Fibroblast of villous mesenchyme (primary cell): ENCODE results near the gene TP53. TPM values are rescaled to one million over a fixed set of nuclear protein-coding genes. Genes with fewer than 3 reads are reported as not detected.

Source experiments
- DNase-seq: peaks from one replicate; pipeline ENCODE4 v3.0.0-alpha.2; 2010; ENCODE audit warnings: low read depth
- H3K4me3 ChIP-seq: 2 replicates; pipeline ENCODE4 v1.5.1; 2011; ENCODE audit warnings: low read depth, mild to moderate bottlenecking, low read length
- total RNA-seq: library from RNA; depleted of rRNA; stranded (reverse); fragments of >200 nt; gene quantifications from 2 replicates; pipeline ENCODE4 v1.2.3, GENCODE V29; 2012
- TF ChIP-seq, protein P1 (sequence below): IDR thresholded peaks from 2 replicates; pipeline ENCODE4 v1.5.1; 2012; ENCODE audit warnings: low read depth, mild to moderate bottlenecking, low read length; ENCODE audit not compliant: insufficient read depth

Gene TP53
- total RNA-seq, 1 donor = 79.5 TPM

DNA sequence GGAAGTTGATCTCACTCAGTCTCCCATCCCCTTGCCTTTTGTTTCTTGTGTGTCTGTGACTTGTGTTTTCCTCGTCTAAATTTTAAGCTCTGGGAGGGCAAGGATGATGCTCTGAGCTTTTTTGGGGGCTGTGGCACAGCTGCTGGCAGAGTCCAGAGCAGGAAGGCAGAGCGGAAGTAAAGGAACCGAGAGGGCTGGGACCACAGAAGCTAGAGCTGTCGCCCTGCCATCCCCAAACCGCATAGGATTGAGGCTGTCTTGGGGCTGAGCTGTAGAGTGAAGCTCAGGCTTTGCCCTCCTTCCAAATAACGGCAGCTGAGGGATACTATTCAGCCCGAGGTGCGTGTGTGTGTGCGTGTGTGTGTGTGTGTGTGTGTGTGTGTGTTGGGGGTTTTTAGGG, 26.5 kb upstream of the TP53 start:
- DNase-seq = no peak
- TF ChIP-seq, protein P1, sequence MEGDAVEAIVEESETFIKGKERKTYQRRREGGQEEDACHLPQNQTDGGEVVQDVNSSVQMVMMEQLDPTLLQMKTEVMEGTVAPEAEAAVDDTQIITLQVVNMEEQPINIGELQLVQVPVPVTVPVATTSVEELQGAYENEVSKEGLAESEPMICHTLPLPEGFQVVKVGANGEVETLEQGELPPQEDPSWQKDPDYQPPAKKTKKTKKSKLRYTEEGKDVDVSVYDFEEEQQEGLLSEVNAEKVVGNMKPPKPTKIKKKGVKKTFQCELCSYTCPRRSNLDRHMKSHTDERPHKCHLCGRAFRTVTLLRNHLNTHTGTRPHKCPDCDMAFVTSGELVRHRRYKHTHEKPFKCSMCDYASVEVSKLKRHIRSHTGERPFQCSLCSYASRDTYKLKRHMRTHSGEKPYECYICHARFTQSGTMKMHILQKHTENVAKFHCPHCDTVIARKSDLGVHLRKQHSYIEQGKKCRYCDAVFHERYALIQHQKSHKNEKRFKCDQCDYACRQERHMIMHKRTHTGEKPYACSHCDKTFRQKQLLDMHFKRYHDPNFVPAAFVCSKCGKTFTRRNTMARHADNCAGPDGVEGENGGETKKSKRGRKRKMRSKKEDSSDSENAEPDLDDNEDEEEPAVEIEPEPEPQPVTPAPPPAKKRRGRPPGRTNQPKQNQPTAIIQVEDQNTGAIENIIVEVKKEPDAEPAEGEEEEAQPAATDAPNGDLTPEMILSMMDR = no peak
- H3K4me3 ChIP-seq = no peak overlapping the region

DNA sequence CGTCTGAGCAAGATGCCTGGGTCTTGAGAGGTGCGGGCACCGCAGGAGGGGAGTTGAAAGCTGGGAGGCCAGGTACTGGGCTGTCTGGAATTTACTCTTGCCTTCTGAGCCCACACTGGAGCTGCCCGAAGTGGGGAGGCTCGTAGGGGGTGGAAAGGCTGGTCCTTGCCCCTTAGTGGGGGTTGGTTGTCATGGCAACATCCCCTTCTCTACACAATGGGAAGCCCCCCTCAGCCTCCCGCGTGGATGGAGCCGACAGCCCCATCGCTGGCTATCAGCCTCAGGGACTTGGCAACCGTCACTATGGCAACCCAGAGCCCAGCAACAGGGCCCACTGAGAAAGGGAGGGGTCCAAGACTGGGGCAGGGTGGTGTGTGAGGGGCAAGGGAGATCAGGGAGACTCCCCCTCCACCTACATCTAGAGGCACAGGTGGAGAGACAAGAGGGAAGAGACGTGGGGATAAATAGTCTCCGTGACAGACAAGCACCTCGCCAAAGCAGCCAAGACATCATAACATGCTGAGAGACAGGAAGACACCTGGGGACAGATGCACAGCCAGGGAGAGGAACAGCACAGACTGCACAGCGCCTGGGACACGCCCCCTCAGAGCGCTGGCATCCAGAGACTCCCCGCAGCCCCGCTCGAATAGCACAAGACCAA, 25.0 kb upstream of the TP53 start:
- DNase-seq = no peak
- H3K4me3 ChIP-seq = no peak overlapping the region

DNA sequence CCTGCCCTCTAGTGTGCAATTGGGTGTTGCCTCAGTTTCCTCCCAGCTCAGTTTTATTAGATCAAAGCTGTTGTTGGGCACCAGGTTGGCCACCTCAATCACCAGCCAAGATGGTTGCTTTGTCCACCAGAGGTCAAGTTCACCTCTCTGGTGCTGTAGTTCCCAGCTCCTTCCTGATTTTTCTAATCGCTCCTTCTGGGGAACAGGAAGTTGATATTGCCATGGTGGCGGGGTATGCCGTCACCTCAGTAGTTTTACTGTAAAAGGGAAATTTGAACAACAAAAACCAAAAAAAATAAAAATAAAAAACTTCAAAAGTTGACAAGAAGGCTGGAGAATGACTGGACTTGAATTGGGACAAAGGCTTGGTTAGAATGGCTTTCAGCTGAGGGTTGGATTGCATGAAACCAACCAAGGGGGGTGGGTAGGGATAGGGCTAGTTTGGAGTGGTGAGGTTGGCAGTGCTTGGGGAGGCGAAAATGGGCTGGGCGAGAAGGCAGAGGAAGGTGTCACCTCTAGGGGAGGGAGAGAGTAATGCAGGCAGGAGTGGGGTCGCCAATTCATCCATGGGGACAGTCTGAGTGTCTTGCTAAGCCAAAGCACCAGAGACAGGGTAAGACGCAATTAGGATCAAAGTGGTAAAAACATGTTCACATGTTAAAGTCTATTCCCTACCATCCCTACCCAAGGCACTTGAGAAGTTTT, 23.9 kb upstream of the TP53 start:
- TF ChIP-seq, protein P1 = no peak
- no peak overlapping the region for H3K4me3 ChIP-seq
- no peak for DNase-seq

More for the DNA sequence above, 25.0 kb upstream of the TP53 start:
- TF ChIP-seq, protein P1 = no peak

DNA sequence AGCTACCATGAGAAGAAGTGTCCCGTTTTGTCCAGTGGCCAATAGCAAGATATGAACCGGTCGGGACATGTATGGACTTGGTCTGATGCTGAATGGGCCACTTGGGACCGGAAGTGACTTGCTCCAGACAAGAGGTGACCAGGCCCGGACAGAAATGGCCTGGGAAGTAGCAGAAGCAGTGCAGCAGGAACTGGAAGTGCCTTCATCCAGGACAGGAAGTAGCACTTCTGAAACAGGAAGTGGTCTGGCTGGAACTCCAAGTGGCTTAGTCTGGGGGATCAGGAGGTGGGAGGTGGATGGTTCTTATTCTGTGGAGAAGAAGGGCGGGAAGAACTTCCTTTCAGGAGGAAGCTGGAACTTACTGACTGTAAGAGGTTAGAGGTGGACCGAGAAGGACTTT, 23.0 kb upstream of the TP53 start:
- H3K4me3 ChIP-seq = no peak overlapping the region
- TF ChIP-seq, protein P1 = no peak
- no peak for DNase-seq

DNA sequence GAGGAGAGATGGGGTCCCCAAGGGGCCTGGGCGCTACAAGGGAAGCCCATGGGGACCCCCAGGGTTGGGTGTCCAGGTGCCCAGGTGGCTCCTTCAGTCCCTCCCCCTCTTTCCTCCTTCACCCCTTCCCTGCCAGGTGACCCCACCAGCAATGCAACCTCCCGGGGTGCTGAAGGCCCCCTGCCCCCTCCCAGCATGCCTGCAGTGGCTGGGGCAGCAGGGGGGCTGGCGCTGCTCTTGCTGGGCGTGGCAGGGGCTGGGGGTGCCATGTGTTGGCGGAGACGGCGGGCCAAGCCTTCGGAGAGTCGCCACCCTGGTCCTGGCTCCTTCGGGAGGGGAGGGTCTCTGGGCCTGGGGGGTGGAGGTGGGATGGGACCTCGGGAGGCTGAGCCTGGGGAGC, 21.7 kb upstream of the TP53 start:
- no peak for DNase-seq
- H3K4me3 ChIP-seq = no peak overlapping the region
- TF ChIP-seq, protein P1 = no peak

DNA sequence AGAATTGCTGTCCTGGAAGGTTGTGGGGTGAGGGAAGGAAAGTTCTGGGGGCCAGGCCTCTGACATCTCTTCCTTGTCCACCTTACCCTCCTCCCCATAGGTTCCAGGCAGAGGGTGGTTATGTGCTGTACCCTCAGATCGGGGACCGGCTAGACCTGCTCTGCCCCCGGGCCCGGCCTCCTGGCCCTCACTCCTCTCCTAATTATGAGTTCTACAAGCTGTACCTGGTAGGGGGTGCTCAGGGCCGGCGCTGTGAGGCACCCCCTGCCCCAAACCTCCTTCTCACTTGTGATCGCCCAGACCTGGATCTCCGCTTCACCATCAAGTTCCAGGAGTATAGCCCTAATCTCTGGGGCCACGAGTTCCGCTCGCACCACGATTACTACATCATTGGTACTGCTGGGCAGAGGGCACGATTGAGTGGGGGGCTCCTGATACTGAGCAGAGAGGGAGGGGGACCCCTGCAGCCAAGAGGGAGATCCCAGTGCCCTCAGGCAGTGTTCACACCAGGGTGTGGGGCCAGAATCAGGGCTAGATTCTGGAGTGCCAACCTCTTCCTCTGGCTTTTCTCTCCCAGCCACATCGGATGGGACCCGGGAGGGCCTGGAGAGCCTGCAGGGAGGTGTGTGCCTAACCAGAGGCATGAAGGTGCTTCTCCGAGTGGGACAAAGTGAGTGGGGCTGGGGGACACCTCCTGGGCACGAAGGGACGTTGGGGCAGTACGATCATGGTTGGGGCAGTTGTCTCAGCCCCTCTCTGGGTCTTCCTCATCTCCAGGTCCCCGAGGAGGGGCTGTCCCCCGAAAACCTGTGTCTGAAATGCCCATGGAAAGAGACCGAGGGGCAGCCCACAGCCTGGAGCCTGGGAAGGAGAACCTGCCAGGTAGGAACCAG, 20.8 kb upstream of the TP53 start:
- H3K4me3 ChIP-seq = no peak overlapping the region
- TF ChIP-seq, protein P1 = no peak
- no peak for DNase-seq
